Mesothelial cell of epicardium (in vitro differentiated cells): Measurements from ENCODE around the gene LINGO4. TPM values are rescaled to one million over a fixed set of nuclear protein-coding genes. Genes with fewer than 3 reads are reported as not detected.
"Not testable (repeated sequence)": the region's sequence is repeated elsewhere in the genome, so short reads cannot be mapped to it uniquely, and the experiment has no call there.

ENCODE experiments used
- DNase-seq, 2 experiments: peaks; one replicate each; pipeline ENCODE4 v3.0.0; 2021; ENCODE audit warnings: low spot score in 2 of 2; ENCODE audit not compliant: unreplicated experiment in 2 of 2
- H3K27ac Mint-ChIP-seq: 2 replicates; pipeline ENCODE4 v1.8.0; 2021; ENCODE audit warnings: mixed read lengths
- H3K27me3 Mint-ChIP-seq: 2 replicates; pipeline ENCODE4 v1.8.0; 2021; ENCODE audit warnings: low read depth, mixed read lengths
- H3K36me3 Mint-ChIP-seq: 2 replicates; pipeline ENCODE4 v1.8.0; 2021; ENCODE audit warnings: mixed read lengths
- H3K4me1 Mint-ChIP-seq: 2 replicates; pipeline ENCODE4 v1.8.0; 2021; ENCODE audit warnings: mixed read lengths
- H3K4me3 Mint-ChIP-seq: 2 replicates; pipeline ENCODE4 v1.8.0; 2021; ENCODE audit warnings: mild to moderate bottlenecking, moderate library complexity, mixed read lengths
- H3K9me3 Mint-ChIP-seq: 2 replicates; pipeline ENCODE4 v1.8.0; 2021; ENCODE audit warnings: mixed read lengths
- CTCF ChIP-seq: fragments of 200-600 bp; sonication (generic); IDR thresholded peaks from one replicate; pipeline ENCODE4 v1.5.0; 2021; ENCODE audit warnings: antibody characterized with exemption; ENCODE audit not compliant: unreplicated experiment
- total RNA-seq: library from RNA; stranded (reverse); gene quantifications from 3 replicates; pipeline ENCODE4 v1.2.1, GENCODE V29; 2021

Gene LINGO4
- total RNA-seq, 1 donor from 2014 or later = not detected

- Mint-ChIP-seq H3K4me1 (no peaks in the 10 kb centered on the region), H3K36me3 (peaks cover 16% of the 10 kb centered on the region), H3K9me3 (no peaks in the 10 kb centered on the region), H3K27ac (no peak overlapping the region), H3K4me3 (no peak overlapping the region), H3K27me3 (no peaks in the 10 kb centered on the region)
- no peak for DNase-seq
- no peak for TF ChIP-seq CTCF
These were observed 31.5 kb downstream of the LINGO4 start for GRCh38 chr1:151773702-151774101.

- not testable (repeated sequence) for H3K4me3 Mint-ChIP-seq, H3K27me3 Mint-ChIP-seq, H3K27ac Mint-ChIP-seq, H3K9me3 Mint-ChIP-seq, DNase-seq, H3K36me3 Mint-ChIP-seq
- peaks cover 10% of the 10 kb centered on the region for H3K4me1 Mint-ChIP-seq
These were observed 35.9 kb downstream of the LINGO4 start for GRCh38 chr1:151769270-151769669.

GRCh38 chr1:151768351-151769066 is 36.7 kb downstream of the LINGO4 start:
- not testable (repeated sequence) for H3K27me3 Mint-ChIP-seq, H3K4me3 Mint-ChIP-seq, H3K36me3 Mint-ChIP-seq, H3K9me3 Mint-ChIP-seq, DNase-seq
- peak overlapping the region; percentile 74 for H3K27ac Mint-ChIP-seq
- H3K4me1 Mint-ChIP-seq = peaks cover 13% of the 10 kb centered on the region

GRCh38 chr1:151763990-151764389 is 41.2 kb downstream of the LINGO4 start:
- peak overlapping the region; percentile 82 for H3K4me3 Mint-ChIP-seq
- H3K27me3 Mint-ChIP-seq = no peaks in the 10 kb centered on the region
- H3K9me3 Mint-ChIP-seq = no peaks in the 10 kb centered on the region
- H3K36me3 Mint-ChIP-seq = peaks cover 23% of the 10 kb centered on the region
- H3K27ac Mint-ChIP-seq = peak overlapping the region; percentile 91
- H3K4me1 Mint-ChIP-seq = peaks cover 21% of the 10 kb centered on the region
- no peak for TF ChIP-seq CTCF
- no peak for DNase-seq

- no peaks in the 10 kb centered on the region for H3K9me3 Mint-ChIP-seq
- peak within 1 kb of the TSS; percentile 82 for H3K4me3 Mint-ChIP-seq
- H3K36me3 Mint-ChIP-seq = peaks cover 21% of the 10 kb centered on the region
- no peaks in the 10 kb centered on the region for H3K27me3 Mint-ChIP-seq
- no peak for TF ChIP-seq CTCF
- DNase-seq = peak; percentile 64 to 85
- peaks cover 17% of the 10 kb centered on the region for H3K4me1 Mint-ChIP-seq
- peak within 1 kb of the TSS; percentile 91 for H3K27ac Mint-ChIP-seq
These were observed 42.0 kb downstream of the LINGO4 start, which contains the start of gene MRPL9 for GRCh38 chr1:151762941-151763921. MRPL9 (minus strand) TSS chr1:151763496; CDS start chr1:151763479, 17 bp downstream.

- no peaks in the 10 kb centered on the region for H3K9me3 Mint-ChIP-seq
- peak overlapping the region; percentile 32 for H3K4me3 Mint-ChIP-seq
- H3K27ac Mint-ChIP-seq = no peak overlapping the region
- H3K27me3 Mint-ChIP-seq = no peaks in the 10 kb centered on the region
- peaks cover 12% of the 10 kb centered on the region for H3K4me1 Mint-ChIP-seq
- TF ChIP-seq CTCF = no peak
- peaks cover 24% of the 10 kb centered on the region for H3K36me3 Mint-ChIP-seq
- no peak for DNase-seq
These were observed 44.4 kb downstream of the LINGO4 start for GRCh38 chr1:151760597-151761385.
